ENCODE data around the gene FAM151A.

DNA sequence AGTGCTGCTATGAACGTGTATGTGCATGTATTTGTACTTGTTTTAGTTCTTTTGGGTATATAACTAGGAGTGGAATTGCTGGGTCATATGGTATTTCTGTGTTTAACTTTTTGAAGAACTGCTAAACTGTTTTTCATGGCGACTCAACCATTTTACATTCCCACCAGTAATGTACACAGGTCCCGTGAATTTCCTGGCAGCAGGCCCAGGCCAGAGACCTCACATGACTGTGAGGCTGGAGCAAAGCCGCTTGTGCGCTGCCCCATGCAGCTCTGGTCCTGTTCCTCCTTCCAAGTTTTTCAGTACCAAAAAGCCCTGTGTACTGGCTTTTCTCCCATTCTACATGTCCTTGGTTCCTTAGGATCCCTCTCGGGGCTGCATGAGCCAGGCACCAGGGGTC, 45.7 kb downstream of the FAM151A start:
- TF ChIP-seq, protein P1, sequence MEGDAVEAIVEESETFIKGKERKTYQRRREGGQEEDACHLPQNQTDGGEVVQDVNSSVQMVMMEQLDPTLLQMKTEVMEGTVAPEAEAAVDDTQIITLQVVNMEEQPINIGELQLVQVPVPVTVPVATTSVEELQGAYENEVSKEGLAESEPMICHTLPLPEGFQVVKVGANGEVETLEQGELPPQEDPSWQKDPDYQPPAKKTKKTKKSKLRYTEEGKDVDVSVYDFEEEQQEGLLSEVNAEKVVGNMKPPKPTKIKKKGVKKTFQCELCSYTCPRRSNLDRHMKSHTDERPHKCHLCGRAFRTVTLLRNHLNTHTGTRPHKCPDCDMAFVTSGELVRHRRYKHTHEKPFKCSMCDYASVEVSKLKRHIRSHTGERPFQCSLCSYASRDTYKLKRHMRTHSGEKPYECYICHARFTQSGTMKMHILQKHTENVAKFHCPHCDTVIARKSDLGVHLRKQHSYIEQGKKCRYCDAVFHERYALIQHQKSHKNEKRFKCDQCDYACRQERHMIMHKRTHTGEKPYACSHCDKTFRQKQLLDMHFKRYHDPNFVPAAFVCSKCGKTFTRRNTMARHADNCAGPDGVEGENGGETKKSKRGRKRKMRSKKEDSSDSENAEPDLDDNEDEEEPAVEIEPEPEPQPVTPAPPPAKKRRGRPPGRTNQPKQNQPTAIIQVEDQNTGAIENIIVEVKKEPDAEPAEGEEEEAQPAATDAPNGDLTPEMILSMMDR (conservative IDR thresholded peaks at IDR 0.05), result no peak
- no peak for TF ChIP-seq ZFX (IDR thresholded peaks at IDR 0.05)

All from C4-2B (cell line).